HEK293 (cell line): ENCODE data around the gene HACD3.
A peak's percentile ranks its signal among the peaks of the same experiment; 100 is the strongest.
"Not testable (repeated sequence)": the region's sequence is repeated elsewhere in the genome, so short reads cannot be mapped to it uniquely, and the experiment has no call there.

ENCODE experiments used
- CTCF ChIA-PET: fragments of 350-600 bp; formaldehyde crosslinking; extraction: SDS; loops from one replicate; lab custom pipeline; 2021; ENCODE audit warnings: antibody characterized with exemption; lab: Yijun Ruan, JAX
- POLR2A ChIA-PET: fragments of 300-600 bp; formaldehyde crosslinking; extraction: SDS; loops from one replicate; lab custom pipeline; 2020; ENCODE audit warnings: antibody characterized with exemption, inconsistent platforms; lab: Yijun Ruan, JAX
- H3K27ac ChIP-seq: fragments of 200-500 bp; sonication (Bioruptor generic); 2 replicates; pipeline ENCODE4 v1.5.1; 2014; ENCODE audit warnings: low read depth, low read length, control low read depth, inconsistent platforms; ENCODE audit errors: extremely low read depth
- H3K36me3 ChIP-seq, 2 experiments: fragments of 200-500 bp in 1 of 2; sonication (Bioruptor generic) in 1 of 2; 1 replicate in 1 of 2; 2 replicates in 1 of 2; pipeline ENCODE4 v1.5.1; 2014 to 2017; ENCODE audit warnings: inconsistent platforms in 2 of 2, low read length in 2 of 2; ENCODE audit not compliant: control insufficient read depth in 2 of 2, insufficient read depth in 1 of 2
- H3K4me1 ChIP-seq: fragments of 200-500 bp; sonication (Bioruptor generic); 2 replicates; pipeline ENCODE4 v1.5.1; 2014; ENCODE audit warnings: mild to moderate bottlenecking, low read length, inconsistent platforms; ENCODE audit not compliant: control insufficient read depth, insufficient read depth
- H3K4me3 ChIP-seq: 2 replicates; pipeline ENCODE4 v1.5.1; 2011; ENCODE audit warnings: low read depth, mild to moderate bottlenecking, control low read depth, low read length, moderate library complexity
- H3K9me3 ChIP-seq: fragments of 200-500 bp; sonication (Bioruptor generic); 2 replicates; pipeline ENCODE4 v1.5.1; 2014; ENCODE audit warnings: low read depth, low read length, inconsistent platforms; ENCODE audit not compliant: control insufficient read depth, insufficient read depth
- ZNF146 ChIP-seq: fragments of 450-650 bp; formaldehyde crosslinking; IDR thresholded peaks from 2 replicates; pipeline ENCODE4 v1.5.1; 2016; ENCODE audit warnings: missing biosample characterization, missing genetic modification characterization
- ZNF155 ChIP-seq: fragments of 450-650 bp; formaldehyde crosslinking; IDR thresholded peaks from 2 replicates; pipeline ENCODE4 v1.5.1; 2016; ENCODE audit warnings: missing biosample characterization, missing genetic modification characterization
- ZNF157 ChIP-seq: fragments of 450-650 bp; formaldehyde crosslinking; IDR thresholded peaks from 2 replicates; pipeline ENCODE4 v1.5.1; 2016; ENCODE audit warnings: missing biosample characterization, missing genetic modification characterization
- ZNF211 ChIP-seq: fragments of 450-650 bp; formaldehyde crosslinking; IDR thresholded peaks from 2 replicates; pipeline ENCODE4 v1.5.1; 2016; ENCODE audit warnings: low read depth, missing biosample characterization, missing genetic modification characterization
- ZNF555 ChIP-seq: fragments of 450-650 bp; formaldehyde crosslinking; conservative IDR thresholded peaks from 2 replicates; pipeline ENCODE4 v1.5.1; 2017; ENCODE audit warnings: missing biosample characterization, mild to moderate bottlenecking, missing genetic modification characterization, inconsistent platforms
- ZNF580 ChIP-seq: fragments of 450-650 bp; formaldehyde crosslinking; IDR thresholded peaks from 2 replicates; pipeline ENCODE4 v1.5.1; 2016; ENCODE audit warnings: missing biosample characterization, missing genetic modification characterization
- ZNF626 ChIP-seq: fragments of 450-650 bp; sonication (Bioruptor Pico); formaldehyde crosslinking; IDR thresholded peaks from 2 replicates; pipeline ENCODE4 v1.5.1; 2018; ENCODE audit warnings: missing biosample characterization, missing genetic modification characterization, inconsistent platforms
- ZNF677 ChIP-seq: fragments of 450-650 bp; IDR thresholded peaks from 2 replicates; pipeline ENCODE4 v1.5.0; 2018; ENCODE audit warnings: missing biosample characterization, mild to moderate bottlenecking, missing genetic modification characterization, moderate library complexity
- TF ChIP-seq, protein P1 (sequence below): fragments of 450-650 bp; formaldehyde crosslinking; IDR thresholded peaks from 2 replicates; pipeline ENCODE4 v1.5.1; 2016; ENCODE audit warnings: missing biosample characterization, missing genetic modification characterization
- TF ChIP-seq, protein P2 (sequence below): fragments of 450-650 bp; formaldehyde crosslinking; IDR thresholded peaks from 2 replicates; pipeline ENCODE4 v1.5.1; 2016; ENCODE audit warnings: missing biosample characterization, missing genetic modification characterization

Gene HACD3

GRCh38 chr15:65612616-65612946, 82.3 kb downstream of the HACD3 start:
- ChIA-PET CTCF (interaction anchor here (0.6 to 2.9 kb wide), 4 partner anchors 9 to 317 kb away, joined by 3 to 13 read pairs (median 4); no protein-coding TSS in a partner anchor), POLR2A (no interaction called here)
- H3K9me3 ChIP-seq: no peaks in the 10 kb centered on the region
- no peak overlapping the region for H3K4me3 ChIP-seq
- peaks cover 7% of the 10 kb centered on the region; the same call in 1 of the 2 replicates for H3K4me1 ChIP-seq
- no peak overlapping the region for H3K27ac ChIP-seq
- TF ChIP-seq ZNF211 (tag by site-specific recombination): no peak
- TF ChIP-seq ZNF157: 0 out of 2 replicates have a peak, but pooled peaks have one; percentile 21
- H3K36me3 ChIP-seq: peaks cover 0 to 7% of the 10 kb centered on the region in 2 experiments; a peak in 2 of 3 replicates

- Histone ChIP-seq H3K27ac (no peak overlapping the region), H3K36me3 (peaks cover 0 to 7% of the 10 kb centered on the region in 2 experiments; a peak in 2 of 3 replicates), H3K4me3 (no peak overlapping the region), H3K4me1 (peaks cover 7% of the 10 kb centered on the region; the same call in 1 of the 2 replicates), H3K9me3 (no peaks in the 10 kb centered on the region)
- ChIA-PET CTCF (interaction anchor here (0.6 to 2.9 kb wide), 5 partner anchors 10 to 268 kb away, joined by 3 to 13 read pairs (median 5); no protein-coding TSS in a partner anchor), POLR2A (no interaction called here)
- TF ChIP-seq, protein P1, sequence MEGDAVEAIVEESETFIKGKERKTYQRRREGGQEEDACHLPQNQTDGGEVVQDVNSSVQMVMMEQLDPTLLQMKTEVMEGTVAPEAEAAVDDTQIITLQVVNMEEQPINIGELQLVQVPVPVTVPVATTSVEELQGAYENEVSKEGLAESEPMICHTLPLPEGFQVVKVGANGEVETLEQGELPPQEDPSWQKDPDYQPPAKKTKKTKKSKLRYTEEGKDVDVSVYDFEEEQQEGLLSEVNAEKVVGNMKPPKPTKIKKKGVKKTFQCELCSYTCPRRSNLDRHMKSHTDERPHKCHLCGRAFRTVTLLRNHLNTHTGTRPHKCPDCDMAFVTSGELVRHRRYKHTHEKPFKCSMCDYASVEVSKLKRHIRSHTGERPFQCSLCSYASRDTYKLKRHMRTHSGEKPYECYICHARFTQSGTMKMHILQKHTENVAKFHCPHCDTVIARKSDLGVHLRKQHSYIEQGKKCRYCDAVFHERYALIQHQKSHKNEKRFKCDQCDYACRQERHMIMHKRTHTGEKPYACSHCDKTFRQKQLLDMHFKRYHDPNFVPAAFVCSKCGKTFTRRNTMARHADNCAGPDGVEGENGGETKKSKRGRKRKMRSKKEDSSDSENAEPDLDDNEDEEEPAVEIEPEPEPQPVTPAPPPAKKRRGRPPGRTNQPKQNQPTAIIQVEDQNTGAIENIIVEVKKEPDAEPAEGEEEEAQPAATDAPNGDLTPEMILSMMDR (tag by site-specific recombination): no peak
- TF ChIP-seq ZNF677 (tag by site-specific recombination) (no peak), ZNF626 (tag by site-specific recombination) (no peak), ZNF155 (tag by site-specific recombination) (no peak), ZNF555 (no peak)
These were observed 82.9 kb downstream of the HACD3 start for GRCh38 chr15:65612949-65613744.

- H3K4me3 ChIP-seq, H3K4me1 ChIP-seq, H3K9me3 ChIP-seq, CTCF ChIA-PET, H3K36me3 ChIP-seq, H3K27ac ChIP-seq: not testable (repeated sequence)
- POLR2A ChIA-PET: interaction anchor here (0.6 kb wide), 1 partner anchor 285 kb away, joined by 4 read pairs; no protein-coding TSS in a partner anchor
- TF ChIP-seq, protein P2, sequence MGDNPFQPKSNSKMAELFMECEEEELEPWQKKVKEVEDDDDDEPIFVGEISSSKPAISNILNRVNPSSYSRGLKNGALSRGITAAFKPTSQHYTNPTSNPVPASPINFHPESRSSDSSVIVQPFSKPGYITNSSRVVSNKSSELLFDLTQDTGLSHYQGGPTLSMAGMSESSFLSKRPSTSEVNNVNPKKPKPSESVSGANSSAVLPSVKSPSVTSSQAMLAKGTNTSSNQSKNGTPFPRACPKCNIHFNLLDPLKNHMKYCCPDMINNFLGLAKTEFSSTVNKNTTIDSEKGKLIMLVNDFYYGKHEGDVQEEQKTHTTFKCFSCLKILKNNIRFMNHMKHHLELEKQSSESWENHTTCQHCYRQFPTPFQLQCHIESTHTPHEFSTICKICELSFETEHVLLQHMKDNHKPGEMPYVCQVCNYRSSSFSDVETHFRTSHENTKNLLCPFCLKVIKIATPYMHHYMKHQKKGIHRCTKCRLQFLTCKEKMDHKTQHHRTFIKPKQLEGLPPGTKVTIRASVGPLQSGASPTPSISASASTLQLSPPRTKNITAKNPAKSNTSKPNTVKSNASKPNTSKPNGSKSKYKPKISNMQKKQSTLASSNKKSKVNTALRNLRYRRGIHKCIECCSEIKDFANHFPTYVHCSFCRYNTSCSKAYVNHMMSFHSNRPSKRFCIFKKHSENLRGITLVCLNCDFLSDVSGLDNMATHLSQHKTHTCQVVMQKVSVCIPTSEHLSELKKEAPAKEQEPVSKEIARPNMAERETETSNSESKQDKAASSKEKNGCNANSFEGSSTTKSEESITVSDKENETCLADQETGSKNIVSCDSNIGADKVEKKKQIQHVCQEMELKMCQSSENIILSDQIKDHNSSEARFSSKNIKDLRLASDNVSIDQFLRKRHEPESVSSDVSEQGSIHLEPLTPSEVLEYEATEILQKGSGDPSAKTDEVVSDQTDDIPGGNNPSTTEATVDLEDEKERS (tag by site-specific recombination): peak; percentile 81; the same call in 1 of the 2 replicates
- TF ChIP-seq ZNF146 (tag by site-specific recombination) (peak; percentile 99), ZNF580 (tag by site-specific recombination) (0 out of 2 replicates have a peak, but pooled peaks have one; percentile 27)
These were observed 85.6 kb downstream of the HACD3 start for GRCh38 chr15:65615887-65616286.
